ENCODE data around the gene LRP8. TPM values are rescaled to one million over a fixed set of nuclear protein-coding genes. Genes with fewer than 3 reads are reported as not detected.

LRP8 gene
- total and polyA plus RNA-seq, 9 of the 15 experiments (the other 6 are each of a cell fraction or from before 2014, with no cell fraction given): 7.1 to 56.1 (median 31.3) TPM

GRCh38 chr1:53270107-53270506 lies 57.8 kb downstream of the LRP8 start:
- ChIA-PET CTCF (ENCODE audit: low intra/inter-chr PET ratio) (no interaction called here), POLR2A (interaction anchor here (0.5 to 0.8 kb wide), 4 partner anchors 10 to 366 kb away, joined by 3 to 4 read pairs (median 3); partner anchors contain the start of gene CZIB)
- H3K9me3 ChIP-seq (replicated peaks; ENCODE audit: control insufficient read depth, insufficient read depth, low read depth, low read length): no peaks in the 10 kb centered on the region
- H3K36me3 ChIP-seq (ENCODE audit: control insufficient read depth, insufficient read depth, low read length): peaks cover 93% of the 10 kb centered on the region; the same call in 2 of the 3 replicates
- H3K9ac ChIP-seq (ENCODE audit: insufficient read depth in 1 of 2, low read depth in 2 of 2, low read length in 2 of 2): no peak overlapping the region
- 100% methylated on average over 1 of the region's 1 CpG for WGBS (ENCODE audit: insufficient coverage, low coverage, missing lambda C conversion rate)
- H3K27ac ChIP-seq (ENCODE audit: extremely low read depth, low read depth, low read length): no peak overlapping the region
- no peak for DNase-seq (ENCODE audit: extremely low read depth in 1 of 4, low spot score in 3 of 4)
- H3K27me3 ChIP-seq (ENCODE audit: control insufficient read depth in 2 of 2, insufficient read depth in 2 of 2, low read length in 2 of 2): no peaks in the 10 kb centered on the region
- H3K79me2 ChIP-seq (ENCODE audit: control insufficient read depth, insufficient read depth, low read length): no peaks in the 10 kb centered on the region
- H3K9me1 ChIP-seq (ENCODE audit: control insufficient read depth, insufficient read depth, low read length): peaks cover 3% of the 10 kb centered on the region
- no peak overlapping the region for H3K4me3 ChIP-seq
- no peak for ATAC-seq
- intact Hi-C loops (cut with micrococcal nuclease) (no loop called here), in situ Hi-C loops (cut with MboI) (no loop called here)
- BruUV-seq (replicated peaks): no TSS peak
- FAIRE-seq: no peak
- H2AFZ ChIP-seq (ENCODE audit: low read depth, low read length): no peak overlapping the region
- no peak overlapping the region for H3K4me2 ChIP-seq (ENCODE audit: insufficient read depth, low read length)
- peaks cover 6% of the 10 kb centered on the region in 2 experiments; a peak in 2 of 5 replicates for H3K4me1 ChIP-seq (replicated peaks in 1 of 2; ENCODE audit: control insufficient read depth in 2 of 2, insufficient read depth in 2 of 2, low read length in 2 of 2)
- H4K20me1 ChIP-seq (replicated peaks; ENCODE audit: control insufficient read depth, insufficient read depth, low read length): peaks cover 6% of the 10 kb centered on the region; the same call in 1 of the 2 replicates
- TF ChIP-seq NFIC (IDR thresholded peaks at IDR 0.05) (no peak), PCBP2 (IDR thresholded peaks at IDR 0.05; ENCODE audit: low read depth, low read length, poor library complexity, severe bottlenecking) (no peak), CBX2 (IDR thresholded peaks at IDR 0.05; ENCODE audit: insufficient read depth, low read length, poor library complexity, severe bottlenecking) (no peak), NCOA2 (IDR thresholded peaks at IDR 0.05; ENCODE audit: partially characterized antibody in 2 of 2) (no peak), ZNF124 (CRISPR knock-in tag; IDR thresholded peaks at IDR 0.05) (no peak), REST (IDR thresholded peaks at IDR 0.05; ENCODE audit: borderline replicate concordance) (no peak), REST (CRISPR knock-in tag; IDR thresholded peaks at IDR 0.05; ENCODE audit: low read depth) (no peak), ARID4B (CRISPR knock-in tag; IDR thresholded peaks at IDR 0.05) (no peak), MAX (CRISPR knock-in tag; IDR thresholded peaks at IDR 0.05) (no peak), NBN (IDR thresholded peaks at IDR 0.05; ENCODE audit: low read depth) (no peak)

All from K562 (cell line).